GM13976 (cell line): ENCODE data around the gene KIAA1328.

Experiments used
- DNase-seq: peaks from one replicate; pipeline ENCODE4 v3.0.0; 2012; ENCODE audit warnings: low spot score
- CTCF ChIP-seq: IDR thresholded peaks from 2 replicates; pipeline ENCODE4 v1.5.1; 2012; ENCODE audit warnings: borderline replicate concordance, mild to moderate bottlenecking; ENCODE audit not compliant: insufficient read depth; ENCODE audit errors: extremely low read depth, missing control alignments, control extremely low read depth
- in situ Hi-C: fragments of 300-500 bp; cut with MboI; formaldehyde crosslinking; loops from one replicate; pipeline ENCODE4 v1.12.0; 2022; ENCODE audit warnings: low sequenced_read_pairs, mixed read lengths, inconsistent platforms; ENCODE audit not compliant: unreplicated experiment

The KIAA1328 gene

GRCh38 chr18:37124516-37124915 is 295.6 kb downstream of the KIAA1328 start:
- in situ Hi-C loops = no loop called here
- TF ChIP-seq CTCF = no peak
- DNase-seq = no peak

DNA sequence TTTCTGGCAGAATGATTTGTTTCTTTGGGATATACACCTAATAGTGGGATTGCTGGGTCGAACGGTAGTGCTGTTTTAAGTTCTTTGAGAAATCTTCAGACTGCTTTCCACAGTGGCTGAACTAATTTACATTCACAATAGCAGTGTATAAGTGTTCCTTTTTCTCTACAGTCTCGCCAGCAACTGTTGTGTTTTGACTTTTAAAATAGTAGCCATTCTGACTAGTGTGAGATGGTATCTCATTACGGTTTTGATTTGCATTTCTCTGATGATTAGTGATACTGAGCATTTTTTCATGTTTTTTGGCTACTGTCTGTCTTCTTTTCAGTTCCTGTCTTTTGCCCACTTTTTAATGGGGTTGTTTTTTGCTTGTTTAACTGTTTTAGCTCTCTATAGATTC is 306.2 kb downstream of the KIAA1328 start:
- in situ Hi-C loops = no loop called here
- no peak for TF ChIP-seq CTCF
- no peak for DNase-seq

- no peak for DNase-seq
- no peak for TF ChIP-seq CTCF
These were observed 309.5 kb downstream of the KIAA1328 start for GRCh38 chr18:37138456-37138855.

GRCh38 chr18:37139876-37140275 is 310.9 kb downstream of the KIAA1328 start:
- no peak for DNase-seq
- TF ChIP-seq CTCF = no peak
- in situ Hi-C loops = no loop called here

More at GRCh38 chr18:37138456-37138855, 309.5 kb downstream of the KIAA1328 start:
- in situ Hi-C loops = no loop called here

DNA sequence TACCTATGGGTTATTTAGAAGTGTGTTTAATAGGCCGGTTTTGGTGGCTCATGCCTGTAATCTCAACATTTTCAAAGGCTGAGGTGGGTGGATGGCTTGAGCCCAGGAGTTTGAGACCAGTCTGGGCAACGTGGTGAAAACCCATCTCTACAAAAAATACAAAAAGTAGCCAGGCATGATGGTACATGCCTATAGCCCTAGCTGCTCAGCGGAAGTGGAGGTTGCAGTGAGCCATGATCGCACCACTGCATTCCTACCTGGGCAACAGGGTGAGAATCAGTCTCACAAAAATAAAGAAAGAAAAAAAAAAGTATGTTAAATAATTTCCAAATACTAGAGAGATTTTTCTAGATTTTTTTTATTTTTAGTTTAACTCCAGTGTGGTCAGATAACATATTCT is 316.0 kb downstream of the KIAA1328 start:
- in situ Hi-C loops = no loop called here
- TF ChIP-seq CTCF = no peak
- DNase-seq = no peak

GRCh38 chr18:37156330-37156942 is 327.5 kb downstream of the KIAA1328 start:
- TF ChIP-seq CTCF = no peak
- in situ Hi-C loops = no loop called here
- no peak for DNase-seq
